HL-60/S4 treated with retinoic acid at 250 ng/mL for 4 days and 3 days (cell line): ENCODE data around the gene TP53TG3E.
"Not testable (repeated sequence)": the region's sequence is repeated elsewhere in the genome, so short reads cannot be mapped to it uniquely, and the experiment has no call there.

Source experiments
- in situ Hi-C: fragments of 300-500 bp; cut with MboI; formaldehyde crosslinking; loops from 2 replicates; pipeline ENCODE4 v1.7.0; 2022; ENCODE audit warnings: low sequenced_read_pairs

The TP53TG3E gene

GRCh38 chr16:33304006-33304405, at the start of gene TP53TG3E:
TP53TG3E (plus strand) TSS chr16:33304306; CDS start chr16:33304374, 68 bp downstream.
- in situ Hi-C loops = not testable (repeated sequence)

GRCh38 chr16:33336226-33337012, 32.3 kb downstream of the TP53TG3E start:
- in situ Hi-C loops = not testable (repeated sequence)

GRCh38 chr16:33337627-33338542, 33.8 kb downstream of the TP53TG3E start:
- in situ Hi-C loops = not testable (repeated sequence)

- in situ Hi-C loops = not testable (repeated sequence)
These were observed 34.4 kb downstream of the TP53TG3E start for GRCh38 chr16:33338543-33338951.

DNA sequence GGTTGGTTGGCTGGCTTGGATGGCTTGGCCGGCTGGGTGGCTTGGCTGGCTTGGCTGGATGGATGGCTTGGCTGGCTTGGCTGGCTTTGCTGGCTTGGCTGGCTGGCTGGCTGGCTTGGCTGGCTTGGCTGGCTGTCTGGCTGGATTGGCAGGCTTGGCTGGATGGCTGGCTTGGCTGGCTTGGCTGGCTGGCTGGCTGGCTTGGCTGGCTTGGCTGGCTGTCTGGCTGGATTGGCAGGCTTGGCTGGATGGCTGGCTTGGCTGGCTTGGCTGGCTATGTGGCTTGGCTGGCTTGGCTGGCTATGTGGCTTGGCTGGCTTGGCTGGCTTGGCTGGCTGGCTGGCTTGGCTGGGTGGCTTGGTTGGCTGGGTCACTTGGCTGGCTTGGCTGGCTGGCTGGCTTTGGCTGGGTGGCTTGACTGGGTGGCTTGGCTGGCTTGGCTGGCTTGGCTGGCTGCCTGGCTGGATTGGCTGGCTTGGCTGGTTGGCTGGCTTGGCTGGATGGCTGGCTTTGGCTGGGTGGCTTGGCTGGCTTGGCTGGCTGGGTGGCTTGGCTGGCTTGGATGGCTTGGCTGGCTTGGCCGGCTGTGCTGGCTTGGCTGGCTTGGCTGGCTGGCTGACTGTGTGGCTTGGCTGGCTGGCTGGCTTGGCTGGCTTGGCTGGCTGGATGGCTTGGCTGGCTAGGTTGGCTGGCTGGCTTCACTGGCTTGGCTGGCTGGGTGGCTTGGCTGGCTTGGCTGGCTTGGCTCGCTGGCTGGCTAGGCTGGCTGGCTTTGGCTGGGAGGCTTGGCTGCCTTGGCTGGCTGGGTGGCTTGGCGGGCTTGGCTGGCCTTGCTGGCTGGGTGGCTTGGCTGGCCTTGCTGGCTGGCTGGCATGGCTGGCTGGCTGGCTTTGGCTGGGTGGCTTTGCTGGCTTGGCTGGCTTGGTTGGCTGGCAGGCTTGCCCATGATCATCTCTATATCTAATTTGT, 35.3 kb downstream of the TP53TG3E start:
- in situ Hi-C loops = not testable (repeated sequence)
